NT2/D1 (cell line): Measurements from ENCODE around the gene TLX1.

ENCODE experiments used
- YY1 ChIP-seq: IDR thresholded peaks from 2 replicates; pipeline ENCODE4 v1.6.1; 2011; ENCODE audit not compliant: insufficient read length, insufficient read depth
- ZNF274 ChIP-seq: IDR thresholded peaks from 2 replicates; pipeline ENCODE4 v1.6.1; 2011; ENCODE audit warnings: mild to moderate bottlenecking, low read depth, low read length

DNA sequence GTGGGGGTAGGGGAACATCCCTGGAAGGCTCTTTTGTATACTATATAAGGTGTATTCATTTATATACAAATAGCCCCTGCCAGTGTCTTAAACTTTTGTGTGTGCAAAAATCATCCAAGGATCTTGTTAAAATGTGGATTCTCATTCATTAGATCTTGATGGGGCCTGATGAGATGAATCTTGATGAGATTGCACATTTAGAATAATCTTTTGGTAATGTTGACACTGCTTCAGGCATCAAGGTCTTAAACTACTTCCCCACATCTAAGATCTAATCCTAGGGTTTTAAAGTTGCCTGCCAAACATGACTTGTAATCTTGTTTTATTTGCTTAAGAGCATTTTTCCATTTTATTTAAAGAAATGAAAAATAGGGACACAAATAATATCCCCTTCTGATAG lies 13.0 kb downstream of the TLX1 start:
- TF ChIP-seq ZNF274 = no peak
- TF ChIP-seq YY1 = no peak
